Gastrocnemius medialis (tissue), 4 donors: ENCODE results near the gene KCNQ1. TPM values are rescaled to one million over a fixed set of nuclear protein-coding genes. Genes with fewer than 3 reads are reported as not detected.

Experiments
- ATAC-seq, 2 donors: fragments of 150-250 bp; one replicate each; pipeline ENCODE4 v1.9.1; 2016
- DNase-seq, 2 donors: peaks; one replicate each; pipeline ENCODE4 v3.0.0-alpha.2; 2019
- H3K27ac ChIP-seq, 4 donors: fragments of 200-600 bp; sonication (generic); 1 replicate in 1 of 4; 2 replicates in 3 of 4; pipeline ENCODE4 v1.5.1; 2016 to 2018; ENCODE audit warnings: mild to moderate bottlenecking in 2 of 4, moderate library complexity in 1 of 4
- H3K27me3 ChIP-seq, 3 donors: fragments of 200-600 bp; sonication (generic) in 2 of 3; 1 replicate in 1 of 3; 2 replicates in 2 of 3; pipeline versions ENCODE4 v1.5.1 to v1.6.0; 2016 to 2019; ENCODE audit warnings: mild to moderate bottlenecking in 1 of 3, moderate library complexity in 1 of 3
- H3K36me3 ChIP-seq, 2 donors: fragments of 200-600 bp; sonication (generic) in 1 of 2; one replicate each; pipeline ENCODE4 v1.5.1; 2017 to 2018
- H3K4me1 ChIP-seq, 2 donors: fragments of 200-600 bp; sonication (generic) in 1 of 2; one replicate each; pipeline ENCODE4 v1.5.1; 2016 to 2017; ENCODE audit warnings: mild to moderate bottlenecking in 2 of 2
- H3K4me3 ChIP-seq, 4 donors: fragments of 200-600 bp; sonication (generic) in 3 of 4; 1 replicate in 1 of 4; 2 replicates in 3 of 4; pipeline ENCODE4 v1.5.1; 2016 to 2019; ENCODE audit warnings: mild to moderate bottlenecking in 2 of 4
- H3K9me3 ChIP-seq, 3 donors: fragments of 200-600 bp; sonication (generic) in 2 of 3; 1 replicate in 1 of 3; 2 replicates in 2 of 3; pipeline ENCODE4 v1.5.1; 2016 to 2019
- POLR2A ChIP-seq, 2 donors: fragments of 450-650 bp; IDR thresholded peaks; one replicate each; pipeline ENCODE4 v1.6.1; 2017; ENCODE audit warnings: antibody characterized with exemption in 2 of 2, mild to moderate bottlenecking in 2 of 2, moderate library complexity in 2 of 2
- in situ Hi-C, 4 donors: fragments of 200-750 bp; cut with MboI; loops; one replicate each; pipeline versions ENCODE4 v1.15.0 to v1.8.0; 2017; ENCODE audit warnings: low sequenced_read_pairs in 4 of 4
- intact Hi-C: fragments of 100-400 bp; cut with DNase I; formaldehyde crosslinking; loops from one replicate; pipeline ENCODE4 v1.15.1; 2023; ENCODE audit warnings: low total_unique reads
- total RNA-seq, 4 donors: library from RNA; depleted of rRNA; stranded (reverse); fragments of >200 nt; gene quantifications; one replicate each; pipeline versions ENCODE4 v1.1.0 to v1.2.3, GENCODE V29; 2016
- TF ChIP-seq, protein P1 (sequence below), 5 experiments: fragments of 450-650 bp in 3 of 5; fragments of 200-600 bp in 2 of 5; sonication (generic) in 2 of 5; IDR thresholded peaks in 4 of 5; conservative IDR thresholded peaks in 1 of 5; 1 replicate in 4 of 5; 2 replicates in 1 of 5; pipeline ENCODE4 v1.5.1; 2016 to 2019; ENCODE audit warnings: antibody characterized with exemption in 5 of 5, mild to moderate bottlenecking in 3 of 5, moderate library complexity in 3 of 5

Gene KCNQ1
- total RNA-seq, 4 donors from 2014 or later: 0.15 to 1.00 (median 0.67) TPM

DNA sequence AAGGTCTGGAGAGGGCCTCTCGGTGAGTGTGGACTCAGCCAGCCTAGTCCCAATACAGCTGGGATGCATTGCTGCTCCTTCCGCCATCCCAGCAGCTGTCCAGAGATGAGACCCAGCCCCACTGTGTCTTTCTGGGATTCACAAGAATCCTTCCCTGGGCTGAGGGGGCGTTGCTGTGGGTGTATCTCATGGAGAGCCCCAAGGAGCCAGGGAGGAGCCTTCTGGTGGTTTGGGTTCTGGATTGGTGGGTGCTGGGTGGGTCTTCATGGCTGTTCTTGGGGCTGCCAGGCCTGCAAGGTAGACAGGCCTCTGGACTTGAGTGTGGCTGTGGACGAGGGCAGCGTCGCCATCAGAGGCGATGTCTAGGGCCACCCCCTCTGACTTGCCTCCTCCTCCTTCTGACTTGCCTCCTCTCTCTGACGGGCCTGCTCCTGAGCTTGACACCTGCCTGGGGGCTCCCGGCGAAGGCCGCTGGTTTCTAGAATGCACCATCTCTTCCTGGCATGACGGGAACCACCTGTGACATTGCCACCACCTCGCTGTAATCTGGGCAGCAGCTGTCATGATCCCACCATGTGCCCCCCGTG lies 17.2 kb downstream of the KCNQ1 start:
- Histone ChIP-seq H3K4me3 (no peak overlapping the region), H3K4me1 (no peaks in the 10 kb centered on the region), H3K27me3 (no peaks in the 10 kb centered on the region), H3K27ac (no peak overlapping the region), H3K36me3 (no peaks in the 10 kb centered on the region), H3K9me3 (no peaks in the 10 kb centered on the region)
- TF ChIP-seq, protein P1, sequence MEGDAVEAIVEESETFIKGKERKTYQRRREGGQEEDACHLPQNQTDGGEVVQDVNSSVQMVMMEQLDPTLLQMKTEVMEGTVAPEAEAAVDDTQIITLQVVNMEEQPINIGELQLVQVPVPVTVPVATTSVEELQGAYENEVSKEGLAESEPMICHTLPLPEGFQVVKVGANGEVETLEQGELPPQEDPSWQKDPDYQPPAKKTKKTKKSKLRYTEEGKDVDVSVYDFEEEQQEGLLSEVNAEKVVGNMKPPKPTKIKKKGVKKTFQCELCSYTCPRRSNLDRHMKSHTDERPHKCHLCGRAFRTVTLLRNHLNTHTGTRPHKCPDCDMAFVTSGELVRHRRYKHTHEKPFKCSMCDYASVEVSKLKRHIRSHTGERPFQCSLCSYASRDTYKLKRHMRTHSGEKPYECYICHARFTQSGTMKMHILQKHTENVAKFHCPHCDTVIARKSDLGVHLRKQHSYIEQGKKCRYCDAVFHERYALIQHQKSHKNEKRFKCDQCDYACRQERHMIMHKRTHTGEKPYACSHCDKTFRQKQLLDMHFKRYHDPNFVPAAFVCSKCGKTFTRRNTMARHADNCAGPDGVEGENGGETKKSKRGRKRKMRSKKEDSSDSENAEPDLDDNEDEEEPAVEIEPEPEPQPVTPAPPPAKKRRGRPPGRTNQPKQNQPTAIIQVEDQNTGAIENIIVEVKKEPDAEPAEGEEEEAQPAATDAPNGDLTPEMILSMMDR (IDR thresholded peaks at IDR 0.05 in 4 of 5, conservative IDR thresholded peaks at IDR 0.05 in 1 of 5): no peak
- TF ChIP-seq POLR2A (IDR thresholded peaks at IDR 0.05): no peak
- intact Hi-C loops (no loop called here), in situ Hi-C loops (no loop called here)
- DNase-seq (no peak), ATAC-seq (no peak)

GRCh38 chr11:2462543-2462985 lies 17.8 kb downstream of the KCNQ1 start:
- no peak overlapping the region for H3K4me3 ChIP-seq
- H3K27me3 ChIP-seq: no peaks in the 10 kb centered on the region
- no peak for DNase-seq
- intact Hi-C loops (no loop called here), in situ Hi-C loops (no loop called here)
- H3K9me3 ChIP-seq: no peaks in the 10 kb centered on the region
- no peaks in the 10 kb centered on the region for H3K4me1 ChIP-seq
- no peak overlapping the region for H3K27ac ChIP-seq
- no peak for TF ChIP-seq POLR2A (IDR thresholded peaks at IDR 0.05)
- TF ChIP-seq, protein P1 (IDR thresholded peaks at IDR 0.05 in 4 of 5, conservative IDR thresholded peaks at IDR 0.05 in 1 of 5): no peak
- ATAC-seq: no peak
- no peaks in the 10 kb centered on the region for H3K36me3 ChIP-seq

DNA sequence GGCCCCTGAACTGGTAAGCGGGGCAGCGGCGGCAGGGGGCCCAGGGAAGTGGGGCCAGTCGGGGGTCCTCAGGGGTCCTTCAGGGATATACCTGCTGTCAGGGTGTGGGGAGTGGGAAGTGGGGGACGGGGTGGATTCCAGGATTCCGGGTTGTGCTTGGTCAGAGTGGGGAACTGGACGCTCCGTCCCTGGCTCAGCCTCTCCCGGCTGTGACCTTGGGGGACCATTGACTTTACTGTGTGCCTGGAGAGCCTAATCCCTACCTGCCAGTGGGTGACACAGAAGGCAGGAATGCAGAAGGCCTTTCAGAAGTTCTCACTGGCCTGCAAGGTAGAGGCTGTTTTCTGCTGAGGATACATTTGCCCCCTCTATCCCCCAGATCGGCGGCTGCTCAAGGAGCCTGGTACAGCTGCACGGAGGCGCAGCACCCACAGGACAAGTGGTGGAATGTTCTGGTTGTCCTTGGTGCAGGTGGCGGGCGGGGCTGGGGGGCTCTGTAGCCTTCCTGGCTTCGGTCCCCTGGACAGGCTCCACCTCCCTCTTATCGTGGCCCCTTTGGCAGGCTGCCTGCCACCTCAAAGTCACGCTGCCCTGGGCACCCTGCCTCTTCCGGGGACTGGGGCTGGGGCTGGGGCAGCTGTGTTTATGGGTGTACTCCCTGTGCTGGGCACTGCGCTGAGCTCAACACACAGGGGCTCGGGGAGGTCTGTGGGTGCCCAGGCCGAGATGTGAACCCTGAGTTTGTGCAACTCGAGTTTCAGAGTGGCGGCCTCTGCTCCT lies 18.4 kb downstream of the KCNQ1 start:
- H3K9me3 ChIP-seq: no peaks in the 10 kb centered on the region
- H3K27ac ChIP-seq: no peak overlapping the region
- H3K4me3 ChIP-seq: no peak overlapping the region
- TF ChIP-seq POLR2A (IDR thresholded peaks at IDR 0.05): no peak
- TF ChIP-seq, protein P1 (IDR thresholded peaks at IDR 0.05 in 4 of 5, conservative IDR thresholded peaks at IDR 0.05 in 1 of 5): no peak
- H3K27me3 ChIP-seq: no peaks in the 10 kb centered on the region
- ATAC-seq (no peak), DNase-seq (no peak)
- intact Hi-C loops: no loop called here
- H3K4me1 ChIP-seq: no peaks in the 10 kb centered on the region
- in situ Hi-C loops: no loop called here
- H3K36me3 ChIP-seq: no peaks in the 10 kb centered on the region

GRCh38 chr11:2463766-2464277 lies 19.0 kb downstream of the KCNQ1 start:
- no peak overlapping the region for H3K4me3 ChIP-seq
- TF ChIP-seq POLR2A (IDR thresholded peaks at IDR 0.05): no peak
- TF ChIP-seq, protein P1 (IDR thresholded peaks at IDR 0.05 in 4 of 5, conservative IDR thresholded peaks at IDR 0.05 in 1 of 5): no peak
- no peaks in the 10 kb centered on the region for H3K36me3 ChIP-seq
- no peaks in the 10 kb centered on the region for H3K4me1 ChIP-seq
- DNase-seq (no peak), ATAC-seq (no peak)
- no peaks in the 10 kb centered on the region for H3K9me3 ChIP-seq
- H3K27me3 ChIP-seq: no peaks in the 10 kb centered on the region
- intact Hi-C loops: no loop called here
- H3K27ac ChIP-seq: no peak overlapping the region
- in situ Hi-C loops: no loop called here
